Smooth muscle cell of the brain vasculature (primary cell): ENCODE results near the gene ERC2.

Source experiments
- DNase-seq: peaks from one replicate; pipeline ENCODE4 v3.0.0-alpha.2; 2012; ENCODE audit warnings: low read depth, low spot score

Gene ERC2

DNA sequence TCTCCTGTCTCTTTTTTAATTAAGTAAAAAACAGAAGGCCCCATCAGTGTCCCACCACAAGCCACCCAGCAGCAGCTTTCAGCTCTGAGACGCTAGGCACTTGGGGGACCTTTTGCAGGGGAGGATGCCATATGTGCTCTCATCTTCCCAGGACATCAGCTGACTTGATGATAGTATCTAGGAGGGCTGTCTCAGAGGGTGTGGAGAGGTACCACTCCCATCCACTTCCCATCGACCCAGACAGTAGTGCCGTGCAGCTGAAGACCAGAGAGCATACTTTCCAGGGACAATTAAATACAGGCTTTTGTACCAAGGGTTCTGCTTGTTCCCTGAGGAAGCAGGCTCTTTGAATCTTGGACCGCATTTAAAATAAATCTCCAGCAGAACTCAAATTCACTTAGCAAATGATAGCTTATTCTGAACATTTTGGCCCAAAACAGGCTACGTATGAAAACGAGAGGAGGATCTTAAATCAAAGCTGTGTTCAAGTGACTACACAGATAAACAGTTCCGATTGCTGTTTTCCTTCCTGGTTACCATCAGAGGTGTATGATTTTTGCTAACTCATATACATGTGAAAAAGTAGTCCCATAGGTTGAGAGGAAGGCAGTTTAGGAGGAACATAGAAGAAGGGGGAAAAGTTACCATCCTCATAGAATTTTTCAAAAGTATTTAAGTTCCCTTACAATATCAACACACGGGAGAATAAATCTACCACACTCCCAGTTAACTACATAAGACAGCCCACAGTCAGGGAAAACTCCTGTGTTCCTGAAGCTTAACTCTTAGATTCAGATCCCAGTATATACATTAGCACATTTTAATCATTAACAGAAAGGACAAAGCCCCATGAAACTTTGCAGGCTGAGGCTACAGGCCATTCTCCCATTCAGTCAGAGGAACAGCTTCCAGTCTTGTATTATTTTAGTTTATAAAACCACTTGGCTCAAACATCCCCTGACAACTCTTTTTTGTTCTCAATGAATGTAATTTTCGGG, 990.7 kb downstream of the ERC2 start:
- DNase-seq = no peak

DNA sequence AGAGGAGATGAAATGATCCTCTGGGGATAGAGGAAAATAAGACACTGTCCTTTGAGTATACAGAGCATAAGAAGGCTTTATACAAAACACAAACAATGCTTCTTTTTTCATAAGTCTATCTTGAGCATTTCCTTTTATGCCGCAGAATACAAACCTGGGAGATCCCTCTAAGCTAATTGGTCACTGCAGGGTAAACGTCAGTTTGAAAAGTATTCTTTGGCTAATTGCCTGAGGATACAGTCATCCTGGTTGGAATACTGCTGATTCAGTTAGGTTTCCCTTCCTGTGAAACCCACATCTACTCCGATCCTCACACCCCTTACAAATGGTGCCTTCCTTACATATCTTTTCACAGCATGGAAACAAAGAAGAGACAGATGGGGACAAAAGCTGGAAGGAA, 991.8 kb downstream of the ERC2 start:
- DNase-seq = no peak

DNA sequence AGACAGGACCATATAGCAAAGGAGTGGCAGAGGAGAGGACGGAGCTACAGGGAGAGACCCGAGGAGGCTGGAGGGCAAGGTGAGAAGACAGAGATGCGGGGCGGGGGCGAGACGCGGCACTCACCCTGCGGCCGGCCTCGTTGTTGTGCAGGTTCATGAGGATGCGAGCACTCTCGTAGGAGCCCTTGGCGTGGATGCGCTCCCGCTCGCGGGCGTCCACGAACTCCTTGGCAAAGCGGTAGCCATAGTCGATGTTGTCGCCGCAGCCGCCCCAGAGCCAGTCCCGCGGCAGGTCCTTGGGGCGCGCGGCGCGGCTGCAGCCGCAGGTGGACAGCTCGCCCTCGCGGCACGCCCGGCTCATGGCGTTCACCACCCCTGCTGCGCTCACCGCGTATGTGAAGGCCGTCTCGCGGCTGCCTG, 994.0 kb downstream of the ERC2 start:
- DNase-seq = no peak

DNA sequence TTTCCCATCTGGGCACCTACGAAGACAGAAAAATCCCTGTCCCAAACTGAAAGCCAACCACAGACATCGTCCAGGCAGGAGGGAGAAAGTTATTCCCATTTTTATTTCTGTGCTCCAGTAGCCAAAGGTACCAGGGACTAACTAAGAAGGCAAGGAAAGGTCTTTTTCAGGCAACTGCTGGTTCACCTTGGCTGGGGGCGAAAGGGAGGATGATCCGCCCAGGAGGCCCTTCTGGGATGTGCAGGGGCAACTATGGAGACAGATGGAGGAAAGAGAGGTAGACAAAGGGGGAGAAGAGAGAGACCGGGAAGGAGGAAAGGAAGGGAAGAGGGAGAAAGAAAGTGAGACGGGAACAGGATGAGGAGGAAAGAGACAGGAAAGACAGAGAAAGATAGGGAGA, 994.5 kb downstream of the ERC2 start:
- no peak for DNase-seq

DNA sequence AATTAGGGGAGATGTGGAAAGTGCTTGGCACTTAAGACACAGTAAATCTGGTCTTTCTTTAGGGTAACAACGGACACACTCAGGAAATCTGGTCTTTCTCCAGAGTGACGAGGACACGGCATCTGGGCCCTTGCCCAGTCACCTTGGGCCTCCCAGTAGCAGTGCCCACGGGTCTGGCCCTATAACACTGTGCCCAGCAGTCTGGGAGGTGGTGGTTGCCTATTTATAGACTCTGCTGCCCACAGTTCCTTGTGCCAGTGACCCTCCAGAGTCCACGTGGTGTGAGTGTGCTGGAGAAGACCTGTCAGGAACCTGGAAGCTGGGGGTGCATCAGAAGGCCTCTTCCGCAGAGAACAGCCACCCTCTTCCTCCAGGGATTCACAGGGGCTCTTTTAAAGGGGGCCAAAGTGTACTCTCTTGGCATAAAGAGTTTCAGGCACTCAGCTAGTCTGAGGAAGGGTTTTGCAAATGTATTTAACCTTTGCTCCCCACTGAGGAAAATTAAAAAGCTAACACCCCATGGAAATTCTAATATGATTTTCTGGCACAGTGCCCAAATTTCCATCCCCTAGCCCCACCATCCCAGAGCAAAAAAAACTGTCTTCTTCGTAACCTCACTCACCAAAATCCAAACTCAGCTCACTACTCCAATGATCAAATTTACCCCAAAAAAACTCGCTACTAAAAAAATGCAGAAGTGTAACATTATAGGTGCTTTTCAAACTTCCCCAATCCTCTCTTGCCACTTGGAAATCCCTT, 996.6 kb downstream of the ERC2 start:
- no peak for DNase-seq

DNA sequence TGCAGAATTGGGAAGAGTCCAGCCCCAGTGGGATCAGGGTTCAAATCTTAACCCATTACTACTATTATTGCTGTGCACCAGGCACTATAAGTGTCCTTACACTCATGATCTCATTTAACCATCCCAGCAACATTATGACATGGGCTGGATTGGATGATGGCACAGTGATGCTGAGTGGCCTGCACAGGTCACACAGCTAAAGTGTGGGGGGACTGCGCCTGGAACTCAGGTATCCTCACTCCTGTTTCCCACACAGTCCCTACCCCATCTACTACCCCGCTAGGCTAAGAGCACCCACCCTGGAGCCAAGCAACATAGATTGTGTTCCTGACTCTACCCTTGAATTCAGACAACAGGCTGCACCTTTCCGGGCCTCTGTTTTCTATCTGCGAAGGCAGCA, 997.2 kb downstream of the ERC2 start:
- no peak for DNase-seq

DNA sequence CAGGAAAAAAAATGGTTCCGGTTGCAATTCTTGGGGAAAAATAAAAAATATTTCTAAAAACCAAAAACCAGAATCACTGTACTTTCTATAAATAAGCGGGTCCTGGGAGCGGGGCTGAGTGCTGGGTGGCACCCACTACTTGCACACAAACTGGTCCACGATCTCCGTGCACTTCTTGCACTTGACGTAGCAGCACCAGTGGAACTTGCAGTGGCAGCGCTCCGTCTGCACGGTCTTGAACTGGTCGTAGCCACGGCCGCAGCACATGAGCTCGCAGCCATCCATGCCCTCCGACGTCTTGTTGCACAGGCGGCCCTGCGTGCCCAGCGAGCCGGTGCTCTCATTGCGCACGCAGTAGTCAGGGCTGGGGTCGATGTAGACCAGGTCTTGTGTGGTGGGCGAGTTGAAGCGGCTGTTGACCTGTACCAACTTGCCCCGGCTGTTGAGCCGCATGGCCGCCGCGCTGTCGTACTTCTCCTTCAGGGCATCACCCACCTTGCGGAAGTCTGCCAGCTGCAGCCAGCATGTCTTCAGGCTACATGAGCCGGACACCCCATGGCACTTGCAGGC, 998.2 kb downstream of the ERC2 start:
- no peak for DNase-seq

DNA sequence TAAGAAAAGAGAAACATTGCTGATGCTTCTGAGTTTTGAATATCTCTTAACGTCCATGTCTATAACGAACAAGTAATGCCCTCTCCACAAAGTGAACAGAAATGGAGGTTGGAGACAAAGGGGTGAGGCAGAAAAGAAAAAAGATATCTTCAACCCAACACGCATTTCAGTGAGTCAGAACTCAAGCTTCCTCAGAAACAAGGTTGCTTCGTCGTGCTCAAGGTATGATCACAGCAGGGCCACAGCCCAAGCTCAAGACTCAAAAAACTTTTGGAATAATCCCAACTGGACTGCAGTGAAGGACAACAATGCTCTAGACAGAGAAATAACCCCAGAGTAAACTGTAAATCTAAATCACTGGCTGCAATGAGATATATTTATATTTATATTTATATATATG, 1000.0 kb downstream of the ERC2 start:
- no peak for DNase-seq

DNA sequence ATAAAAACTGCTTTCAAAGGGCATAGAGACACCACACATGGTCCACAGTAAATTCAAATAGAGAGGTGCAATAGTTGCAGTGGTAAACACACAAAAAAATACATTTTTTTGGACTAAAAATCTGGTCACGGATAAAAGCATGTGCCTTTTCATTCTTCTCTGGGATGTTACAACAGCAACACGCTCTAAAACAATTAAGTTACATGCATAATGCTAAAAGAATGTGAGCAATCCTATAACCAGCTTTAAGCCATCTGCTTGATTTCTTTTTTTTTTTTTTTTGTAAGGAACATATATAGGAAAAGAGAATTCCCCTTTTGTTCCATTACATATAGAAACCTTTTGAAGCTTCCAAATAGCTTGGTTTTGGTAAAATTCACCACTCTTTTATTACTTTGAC, 1001.2 kb downstream of the ERC2 start:
- no peak for DNase-seq

DNA sequence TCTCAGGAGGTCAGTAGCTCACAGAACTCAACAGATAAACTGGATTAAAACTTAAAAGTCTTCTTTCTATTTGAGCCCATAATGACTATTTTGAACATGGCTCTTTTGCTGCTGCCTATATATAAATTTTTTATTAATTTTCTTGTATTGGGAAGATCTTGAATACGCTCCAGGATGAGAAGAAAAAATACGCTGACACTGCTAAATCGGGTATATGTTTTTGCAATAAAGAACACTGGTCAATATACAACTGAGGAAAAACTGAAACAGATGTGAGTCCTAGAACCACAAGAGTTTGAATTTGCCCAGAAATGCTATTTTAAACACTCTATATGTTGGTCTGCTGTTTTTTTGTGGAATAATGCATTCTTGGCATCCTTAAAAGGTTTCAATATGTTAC, 1001.7 kb downstream of the ERC2 start:
- no peak for DNase-seq

DNA sequence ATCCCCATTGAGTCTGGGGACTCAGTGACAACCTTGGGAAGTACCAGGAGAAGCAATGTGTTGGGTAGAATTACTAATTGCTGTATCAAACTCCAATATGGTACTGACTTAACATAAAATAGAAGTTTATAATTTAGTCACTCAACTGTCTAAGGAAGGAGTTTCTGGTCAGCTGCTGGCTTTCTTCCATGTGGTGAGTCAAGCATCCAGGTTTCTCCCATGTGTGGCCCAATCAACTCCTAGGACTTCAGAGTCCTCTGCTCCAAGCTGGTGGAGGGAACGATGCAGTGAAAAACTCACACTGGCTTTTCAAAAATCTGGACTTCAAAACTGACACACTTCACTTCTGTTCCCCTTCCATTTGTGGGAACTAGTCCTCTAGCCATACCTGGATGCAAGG, 1006.4 kb downstream of the ERC2 start:
- DNase-seq = no peak

DNA sequence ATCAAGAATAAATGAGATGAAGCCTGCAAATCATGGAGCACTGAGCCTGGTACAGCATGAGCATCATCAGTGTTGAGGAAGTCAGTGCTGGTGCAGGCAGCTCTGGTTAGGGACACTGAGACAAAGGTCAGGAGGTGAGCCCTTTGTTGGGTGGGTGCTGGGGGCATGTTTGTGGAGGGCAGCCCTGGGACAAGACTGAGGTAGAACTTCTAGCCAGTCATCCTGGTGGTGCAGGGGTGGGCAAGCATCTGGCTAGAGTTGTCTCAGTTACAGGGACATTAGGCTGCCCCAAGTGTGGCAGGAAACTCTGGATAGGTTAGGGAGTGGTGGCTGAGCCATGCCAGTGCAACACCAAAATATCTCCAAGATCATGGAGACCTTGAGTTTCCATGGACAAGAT, 1008.4 kb downstream of the ERC2 start:
- no peak for DNase-seq
